ENCODE measurements around the gene NEDD4L. TPM values are rescaled to one million over a fixed set of nuclear protein-coding genes. Genes with fewer than 3 reads are reported as not detected.

The NEDD4L gene
- total RNA-seq, 5 donors from 2014 or later (not counting 1 experiment from before 2014, with no cell fraction given) = 4.4 to 10.7 (median 6.7) TPM

DNA sequence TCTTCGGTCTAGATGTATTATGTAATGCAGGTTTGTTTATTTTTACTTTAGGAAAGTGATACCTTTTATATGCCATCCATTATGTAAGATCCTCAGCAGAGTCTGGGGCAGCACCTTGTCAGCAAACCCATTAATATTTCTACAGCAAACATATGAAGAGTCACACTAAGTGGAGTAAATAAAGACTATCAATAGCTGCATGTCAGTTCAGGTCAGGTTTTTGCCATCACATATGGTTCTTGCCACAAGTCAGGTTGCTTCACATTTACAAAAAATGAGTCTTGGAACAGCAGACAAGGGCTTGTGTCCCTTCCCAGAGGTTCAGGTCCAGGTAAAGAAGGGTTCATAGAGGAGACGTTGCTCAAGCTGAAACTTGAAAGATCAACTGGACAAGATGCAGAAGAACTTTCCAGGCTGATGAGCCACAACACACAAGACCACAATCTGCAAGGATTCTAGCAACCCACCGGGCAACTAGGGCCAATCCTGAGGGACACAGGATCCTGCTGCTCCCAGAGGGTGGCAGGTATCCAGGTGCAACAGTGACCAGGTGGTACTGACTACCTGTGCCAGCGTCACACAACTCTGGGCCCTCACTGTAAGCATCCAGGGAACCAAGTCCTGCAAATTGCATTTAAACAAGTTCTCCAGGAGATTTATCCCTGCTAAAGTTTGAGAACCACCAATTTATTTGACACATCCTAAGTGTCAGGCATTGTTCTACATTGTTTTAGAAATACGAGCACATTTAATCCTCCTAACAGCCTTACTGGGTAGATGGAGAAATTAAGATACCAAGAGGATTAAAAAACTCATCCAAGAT, 369.0 kb downstream of the NEDD4L start:
- peaks cover 0 to 3% of the 10 kb centered on the region in 2 donors for H3K27me3 Mint-ChIP-seq
- CTCF ChIA-PET = no interaction called here
- Histone ChIP-seq H3K27ac (ENCODE audit: low read length) (no peak overlapping the region), H3K4me1 (ENCODE audit: control insufficient read depth in 1 of 2, extremely low read depth in 1 of 2, insufficient read depth in 2 of 2, low read length in 2 of 2) (no peaks in the 10 kb centered on the region), H3K9me3 (no peaks in the 10 kb centered on the region), H3K4me3 (ENCODE audit: control insufficient read depth in 1 of 2, extremely low read depth in 1 of 2, low read length in 1 of 2) (no peak overlapping the region), H3K36me3 (ENCODE audit: control insufficient read depth in 2 of 2, extremely low read depth in 1 of 2, insufficient read depth in 1 of 2, low read length in 1 of 2) (no peaks in the 10 kb centered on the region), H3K27me3 (replicated peaks in 1 of 2; ENCODE audit: control insufficient read depth in 2 of 2, extremely low read depth in 1 of 2, insufficient read depth in 2 of 2, low read length in 1 of 2) (peaks cover 0 to 7% of the 10 kb centered on the region in 2 experiments)
- H3K4me3 Mint-ChIP-seq = no peak overlapping the region
- H3K4me1 Mint-ChIP-seq = no peaks in the 10 kb centered on the region
- POLR2A ChIA-PET = no interaction called here
- DNase-seq = no peak
- no peaks in the 10 kb centered on the region for H3K9me3 Mint-ChIP-seq
- WGBS (ENCODE audit: insufficient coverage) = 70% methylated on average over 2 of the region's 5 CpGs
- ATAC-seq (replicated peaks in 1 of 4) = no peak
- H3K27ac Mint-ChIP-seq = no peak overlapping the region
- H3K36me3 Mint-ChIP-seq = no peaks in the 10 kb centered on the region

DNA sequence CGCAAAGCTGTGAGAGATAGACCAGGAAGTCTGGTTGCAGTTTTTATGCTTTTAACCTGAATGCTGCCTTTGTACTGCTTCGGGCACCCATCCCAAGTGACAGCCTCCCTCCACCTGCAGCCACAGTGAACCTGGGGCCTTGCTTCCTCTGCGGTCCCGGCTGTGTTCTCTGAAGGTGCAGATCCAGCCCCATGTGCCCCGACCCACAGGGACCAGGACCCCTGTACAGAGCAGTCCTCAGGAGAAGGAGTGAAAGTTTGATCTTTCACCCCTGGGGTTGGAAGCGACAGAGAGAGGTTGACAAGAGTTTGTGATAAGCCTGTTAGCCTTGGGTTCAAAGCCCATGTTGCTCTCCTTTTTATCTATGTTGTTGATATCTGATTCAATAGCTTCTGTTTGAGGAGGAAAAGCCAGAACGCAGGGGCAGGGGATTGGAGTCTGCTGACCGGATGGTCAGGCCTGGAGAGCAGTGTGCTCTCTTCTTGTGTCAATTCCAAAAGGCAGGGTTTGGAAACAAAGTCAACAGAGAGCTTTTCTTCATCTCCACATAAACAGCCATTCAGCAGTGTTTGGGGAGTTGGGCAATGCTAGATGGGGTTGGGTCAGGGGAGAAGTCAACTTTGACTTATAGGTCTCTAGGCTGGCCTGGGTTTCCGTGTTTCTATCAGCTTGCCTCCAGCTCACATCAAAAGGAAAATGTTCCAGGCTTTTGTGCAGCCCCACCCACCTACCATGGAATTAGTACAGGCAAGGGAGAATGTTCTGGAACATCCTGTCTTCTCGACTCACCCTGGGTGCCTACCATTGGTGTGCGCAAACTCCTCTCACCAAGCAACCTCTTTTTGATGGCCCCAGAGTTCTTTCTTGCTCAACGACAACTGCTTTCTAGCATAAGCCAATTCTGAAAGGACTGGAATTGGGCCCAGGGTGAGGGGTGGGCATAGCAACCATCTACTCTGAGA, 369.9 kb downstream of the NEDD4L start:
- H3K27ac Mint-ChIP-seq = no peak overlapping the region
- DNase-seq (no peak), ATAC-seq (replicated peaks in 1 of 4) (no peak)
- CTCF ChIA-PET = no interaction called here
- no peaks in the 10 kb centered on the region for H3K4me1 Mint-ChIP-seq
- Histone ChIP-seq H3K4me1 (ENCODE audit: control insufficient read depth in 1 of 2, extremely low read depth in 1 of 2, insufficient read depth in 2 of 2, low read length in 2 of 2) (no peaks in the 10 kb centered on the region), H3K27ac (ENCODE audit: low read length) (no peak overlapping the region), H3K27me3 (replicated peaks in 1 of 2; ENCODE audit: control insufficient read depth in 2 of 2, extremely low read depth in 1 of 2, insufficient read depth in 2 of 2, low read length in 1 of 2) (peaks cover 0 to 7% of the 10 kb centered on the region in 2 experiments), H3K4me3 (ENCODE audit: control insufficient read depth in 1 of 2, extremely low read depth in 1 of 2, low read length in 1 of 2) (no peak overlapping the region), H3K36me3 (ENCODE audit: control insufficient read depth in 2 of 2, extremely low read depth in 1 of 2, insufficient read depth in 1 of 2, low read length in 1 of 2) (no peaks in the 10 kb centered on the region), H3K9me3 (no peaks in the 10 kb centered on the region)
- peaks cover 0 to 3% of the 10 kb centered on the region in 2 donors for H3K27me3 Mint-ChIP-seq
- 60% methylated on average over 2 of the region's 12 CpGs for WGBS (ENCODE audit: insufficient coverage)
- H3K9me3 Mint-ChIP-seq = no peaks in the 10 kb centered on the region
- H3K36me3 Mint-ChIP-seq = no peaks in the 10 kb centered on the region
- POLR2A ChIA-PET = no interaction called here
- no peak overlapping the region for H3K4me3 Mint-ChIP-seq

DNA sequence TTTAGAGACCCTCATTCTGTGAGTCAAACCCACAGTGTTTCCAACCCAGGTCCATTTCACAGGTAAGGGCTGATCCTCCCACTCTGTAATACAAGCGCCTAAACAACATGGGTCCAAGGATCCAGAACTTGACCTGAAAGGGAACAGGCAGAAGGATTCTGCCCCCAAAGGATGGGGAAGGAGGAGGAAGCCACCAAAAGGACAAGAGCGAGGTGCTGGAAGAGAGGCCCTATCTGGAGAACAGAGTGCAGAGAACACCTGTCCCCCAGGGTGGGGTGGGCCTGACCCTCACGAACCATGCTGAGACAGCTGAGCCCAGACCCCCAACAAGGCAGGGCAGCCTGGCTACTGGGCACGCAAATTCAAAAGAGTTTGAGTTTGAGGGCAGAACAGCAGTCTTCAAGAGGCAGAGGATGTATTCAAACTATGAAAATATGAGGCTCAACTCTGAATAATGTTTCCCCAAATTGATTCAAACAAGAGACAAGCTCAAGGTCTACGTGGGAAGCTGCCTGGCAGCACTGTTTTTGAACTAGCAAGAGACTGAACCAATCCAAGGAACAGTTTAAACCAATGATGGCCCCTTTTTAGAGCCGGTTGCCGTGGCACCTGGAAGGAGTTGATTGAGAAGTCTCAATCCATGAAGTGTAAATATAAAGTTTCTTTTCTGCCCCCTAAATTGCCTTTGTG, 372.1 kb downstream of the NEDD4L start:
- CTCF ChIA-PET = no interaction called here
- Mint-ChIP-seq H3K27me3 (peaks cover 3% of the 10 kb centered on the region in 2 donors), H3K4me1 (no peaks in the 10 kb centered on the region), H3K9me3 (peaks cover 0 to 10% (median 0%) of the 10 kb centered on the region in 3 donors), H3K27ac (no peak overlapping the region), H3K4me3 (no peak overlapping the region), H3K36me3 (no peaks in the 10 kb centered on the region)
- peaks cover 0 to 7% of the 10 kb centered on the region in 2 experiments for H3K27me3 ChIP-seq (replicated peaks in 1 of 2; ENCODE audit: control insufficient read depth in 2 of 2, extremely low read depth in 1 of 2, insufficient read depth in 2 of 2, low read length in 1 of 2)
- DNase-seq (no peak), ATAC-seq (replicated peaks in 1 of 4) (no peak)
- H3K36me3 ChIP-seq (ENCODE audit: control insufficient read depth in 2 of 2, extremely low read depth in 1 of 2, insufficient read depth in 1 of 2, low read length in 1 of 2) = no peaks in the 10 kb centered on the region
- no peaks in the 10 kb centered on the region for H3K9me3 ChIP-seq
- no peak overlapping the region for H3K4me3 ChIP-seq (ENCODE audit: control insufficient read depth in 1 of 2, extremely low read depth in 1 of 2, low read length in 1 of 2)
- no peak overlapping the region for H3K27ac ChIP-seq (ENCODE audit: low read length)
- H3K4me1 ChIP-seq (ENCODE audit: control insufficient read depth in 1 of 2, extremely low read depth in 1 of 2, insufficient read depth in 2 of 2, low read length in 2 of 2) = no peaks in the 10 kb centered on the region
- POLR2A ChIA-PET = no interaction called here
- 73% methylated on average over 4 of the region's 7 CpGs for WGBS (ENCODE audit: insufficient coverage)

DNA sequence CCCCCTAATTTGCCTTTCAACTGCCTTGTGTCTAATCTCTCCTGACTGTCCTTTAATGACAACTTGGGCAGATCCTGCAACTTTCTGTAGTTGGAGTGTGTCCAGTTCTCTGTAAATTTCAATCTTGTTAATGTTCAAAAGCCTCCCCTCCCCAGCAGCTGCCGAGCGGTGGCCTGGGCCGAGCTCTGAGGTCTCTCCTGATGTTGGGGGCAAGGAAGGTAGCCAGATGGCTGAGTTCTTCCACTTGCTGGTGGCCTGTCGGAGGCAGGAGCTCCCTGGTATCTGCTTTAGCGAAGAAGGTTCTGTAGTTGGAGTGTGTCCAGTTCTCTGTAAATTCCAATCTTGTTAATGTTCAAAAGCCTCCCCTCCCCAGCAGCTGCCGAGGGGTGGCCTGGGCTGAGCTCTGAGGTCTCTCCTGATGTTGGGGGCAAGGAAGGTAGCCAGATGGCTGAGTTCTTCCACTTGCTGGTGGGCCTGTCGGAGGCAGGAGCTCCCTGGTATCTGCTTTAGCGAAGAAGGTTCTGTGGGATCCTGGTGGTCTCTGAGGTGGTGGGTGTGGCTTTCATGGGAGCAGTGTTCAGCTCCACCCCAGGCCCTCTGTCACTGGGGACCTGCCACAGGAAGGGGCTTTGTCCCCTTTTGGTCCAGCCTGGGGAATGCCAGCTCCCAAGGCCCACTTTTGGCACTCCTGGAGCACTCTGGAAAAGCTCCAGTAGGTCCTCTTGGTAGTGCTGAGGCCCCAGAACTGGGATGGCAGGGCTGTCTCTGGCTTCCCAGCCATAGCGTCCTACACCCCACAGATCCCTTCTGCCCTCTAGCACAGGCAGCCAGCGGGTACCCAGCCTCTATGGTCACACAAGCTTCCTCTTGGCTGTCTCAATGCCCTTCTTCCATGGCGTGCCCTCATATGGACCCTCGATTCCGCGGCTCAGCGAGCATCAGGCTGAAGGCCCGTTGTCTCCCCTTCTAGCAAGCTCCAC, 373.0 kb downstream of the NEDD4L start:
- H3K27me3 ChIP-seq (replicated peaks in 1 of 2; ENCODE audit: control insufficient read depth in 2 of 2, extremely low read depth in 1 of 2, insufficient read depth in 2 of 2, low read length in 1 of 2) = peaks cover 0 to 7% of the 10 kb centered on the region in 2 experiments
- Mint-ChIP-seq H3K4me1 (no peaks in the 10 kb centered on the region), H3K27ac (no peak overlapping the region), H3K36me3 (no peaks in the 10 kb centered on the region), H3K9me3 (peaks cover 0 to 10% (median 0%) of the 10 kb centered on the region in 3 donors), H3K4me3 (no peak overlapping the region), H3K27me3 (peaks cover 3% of the 10 kb centered on the region in 2 donors)
- no peaks in the 10 kb centered on the region for H3K36me3 ChIP-seq (ENCODE audit: control insufficient read depth in 2 of 2, extremely low read depth in 1 of 2, insufficient read depth in 1 of 2, low read length in 1 of 2)
- ChIA-PET CTCF (no interaction called here), POLR2A (no interaction called here)
- DNase-seq (no peak), ATAC-seq (replicated peaks in 1 of 4) (no peak)
- H3K27ac ChIP-seq (ENCODE audit: low read length) = no peak overlapping the region
- H3K9me3 ChIP-seq = no peaks in the 10 kb centered on the region
- no peaks in the 10 kb centered on the region for H3K4me1 ChIP-seq (ENCODE audit: control insufficient read depth in 1 of 2, extremely low read depth in 1 of 2, insufficient read depth in 2 of 2, low read length in 2 of 2)
- 79% methylated on average over 4 of the region's 16 CpGs for WGBS (ENCODE audit: insufficient coverage)
- H3K4me3 ChIP-seq (ENCODE audit: control insufficient read depth in 1 of 2, extremely low read depth in 1 of 2, low read length in 1 of 2) = no peak overlapping the region

DNA sequence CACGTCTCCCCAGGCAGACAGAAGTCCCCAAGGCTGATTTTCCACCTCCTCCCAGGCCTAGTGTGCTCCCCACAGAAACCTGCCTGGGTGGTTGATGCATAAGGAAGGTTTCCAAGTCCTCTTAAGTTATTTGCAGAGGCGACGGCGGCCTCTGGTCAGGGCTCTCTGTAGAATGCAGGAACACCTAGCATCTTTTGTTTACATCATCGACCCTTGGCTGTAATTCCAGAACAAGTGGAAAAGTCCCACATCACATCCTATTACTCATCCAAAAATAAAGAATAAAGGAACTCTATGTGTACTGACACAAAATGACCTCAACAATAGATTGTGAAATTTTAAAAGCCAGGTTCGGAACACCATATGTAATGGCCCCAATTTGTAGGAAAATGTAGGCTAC, 373.7 kb downstream of the NEDD4L start:
- Mint-ChIP-seq H3K27me3 (peaks cover 3% of the 10 kb centered on the region in 2 donors), H3K4me3 (no peak overlapping the region), H3K36me3 (no peaks in the 10 kb centered on the region), H3K27ac (no peak overlapping the region), H3K4me1 (no peaks in the 10 kb centered on the region), H3K9me3 (peaks cover 0 to 10% (median 0%) of the 10 kb centered on the region in 3 donors)
- POLR2A ChIA-PET = no interaction called here
- ATAC-seq (replicated peaks in 1 of 4) (no peak), DNase-seq (no peak)
- H3K4me1 ChIP-seq (ENCODE audit: control insufficient read depth in 1 of 2, extremely low read depth in 1 of 2, insufficient read depth in 2 of 2, low read length in 2 of 2) = no peaks in the 10 kb centered on the region
- no peak overlapping the region for H3K4me3 ChIP-seq (ENCODE audit: control insufficient read depth in 1 of 2, extremely low read depth in 1 of 2, low read length in 1 of 2)
- no peak overlapping the region for H3K27ac ChIP-seq (ENCODE audit: low read length)
- no peaks in the 10 kb centered on the region for H3K9me3 ChIP-seq
- no CpG with 5 or more reads among the region's 6 CpGs for WGBS (ENCODE audit: insufficient coverage)
- CTCF ChIA-PET = no interaction called here
- H3K27me3 ChIP-seq (replicated peaks in 1 of 2; ENCODE audit: control insufficient read depth in 2 of 2, extremely low read depth in 1 of 2, insufficient read depth in 2 of 2, low read length in 1 of 2) = peaks cover 0 to 7% of the 10 kb centered on the region in 2 experiments
- no peaks in the 10 kb centered on the region for H3K36me3 ChIP-seq (ENCODE audit: control insufficient read depth in 2 of 2, extremely low read depth in 1 of 2, insufficient read depth in 1 of 2, low read length in 1 of 2)

Data from T-cell (primary cell).